ENCODE measurements around the gene BEND5. TPM values are rescaled to one million over a fixed set of nuclear protein-coding genes. Genes with fewer than 3 reads are reported as not detected.

Gene BEND5
- total RNA-seq, 1 donor from 2014 or later: 15.9 TPM

DNA sequence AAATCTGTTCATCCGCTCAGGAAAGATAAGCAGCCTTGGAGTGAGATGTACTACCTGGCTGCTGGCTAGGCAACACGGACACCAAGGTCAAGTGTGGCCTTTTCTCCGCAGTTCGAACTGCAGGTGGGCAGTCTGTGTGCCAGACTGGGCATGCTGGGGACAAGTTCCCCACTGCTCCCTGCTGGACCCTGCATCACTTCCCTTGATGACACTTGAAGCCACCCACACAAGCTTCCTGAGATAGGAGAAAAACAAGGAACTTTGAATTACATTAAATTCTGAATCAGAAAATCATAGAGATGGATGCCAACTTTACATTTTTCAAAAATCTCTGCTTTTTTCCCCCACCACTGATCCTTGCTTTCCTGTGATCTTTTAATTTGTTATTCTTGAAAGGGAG lies 38.3 kb downstream of the BEND5 start:
- Histone ChIP-seq H3K27me3 (no peaks in the 10 kb centered on the region), H3K4me1 (no peaks in the 10 kb centered on the region), H4K20me1 (ENCODE audit: low read depth) (peaks cover 18% of the 10 kb centered on the region), H3F3A (ENCODE audit: low read depth) (no peaks in the 10 kb centered on the region), H3K9ac (no peak overlapping the region), H3K36me3 (peaks cover 7% of the 10 kb centered on the region), H3K4me2 (no peak overlapping the region), H3K27ac (no peak overlapping the region), H2AFZ (replicated peaks) (no peak overlapping the region), H3K9me3 (ENCODE audit: low read depth) (no peaks in the 10 kb centered on the region), H3K79me2 (ENCODE audit: low read depth) (no peaks in the 10 kb centered on the region), H3K4me3 (no peak overlapping the region)
- Mint-ChIP-seq H3K27ac (no peak overlapping the region), H3K9me3 (no peaks in the 10 kb centered on the region), H3K36me3 (peaks cover 42% of the 10 kb centered on the region), H3K27me3 (ENCODE audit: insufficient read depth, low read depth) (no peaks in the 10 kb centered on the region), H3K4me3 (no peak overlapping the region), H3K4me1 (peaks cover 4% of the 10 kb centered on the region)
- TF ChIP-seq EZH2 (IDR thresholded peaks at IDR 0.05): no peak
- TF ChIP-seq EZH2phosphoT487 (IDR thresholded peaks at IDR 0.05): no peak
- TF ChIP-seq, protein P1, sequence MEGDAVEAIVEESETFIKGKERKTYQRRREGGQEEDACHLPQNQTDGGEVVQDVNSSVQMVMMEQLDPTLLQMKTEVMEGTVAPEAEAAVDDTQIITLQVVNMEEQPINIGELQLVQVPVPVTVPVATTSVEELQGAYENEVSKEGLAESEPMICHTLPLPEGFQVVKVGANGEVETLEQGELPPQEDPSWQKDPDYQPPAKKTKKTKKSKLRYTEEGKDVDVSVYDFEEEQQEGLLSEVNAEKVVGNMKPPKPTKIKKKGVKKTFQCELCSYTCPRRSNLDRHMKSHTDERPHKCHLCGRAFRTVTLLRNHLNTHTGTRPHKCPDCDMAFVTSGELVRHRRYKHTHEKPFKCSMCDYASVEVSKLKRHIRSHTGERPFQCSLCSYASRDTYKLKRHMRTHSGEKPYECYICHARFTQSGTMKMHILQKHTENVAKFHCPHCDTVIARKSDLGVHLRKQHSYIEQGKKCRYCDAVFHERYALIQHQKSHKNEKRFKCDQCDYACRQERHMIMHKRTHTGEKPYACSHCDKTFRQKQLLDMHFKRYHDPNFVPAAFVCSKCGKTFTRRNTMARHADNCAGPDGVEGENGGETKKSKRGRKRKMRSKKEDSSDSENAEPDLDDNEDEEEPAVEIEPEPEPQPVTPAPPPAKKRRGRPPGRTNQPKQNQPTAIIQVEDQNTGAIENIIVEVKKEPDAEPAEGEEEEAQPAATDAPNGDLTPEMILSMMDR (IDR thresholded peaks at IDR 0.05): no peak
- no peak for DNase-seq (ENCODE audit: low spot score)

DNA sequence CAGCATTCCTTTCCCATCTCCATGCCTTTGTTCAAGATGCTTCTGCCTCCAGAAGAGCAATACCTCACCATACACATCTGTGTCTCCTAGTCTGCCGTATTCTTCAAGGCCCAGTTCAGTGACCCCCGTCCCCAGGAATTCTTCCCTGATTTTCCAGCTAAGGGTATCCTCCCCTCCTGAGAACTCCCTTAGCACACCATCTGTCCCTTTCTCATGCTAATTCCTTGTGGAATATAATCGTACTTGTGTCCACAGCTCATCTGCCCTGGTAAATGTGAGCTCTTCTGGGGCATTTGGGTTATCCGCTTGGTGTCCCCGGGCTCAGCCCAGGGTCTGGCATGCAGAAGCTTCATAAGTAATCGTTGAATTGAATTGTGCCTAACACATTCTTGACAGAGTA lies 40.9 kb downstream of the BEND5 start:
- Histone ChIP-seq H3F3A (ENCODE audit: low read depth) (no peaks in the 10 kb centered on the region), H3K4me1 (no peaks in the 10 kb centered on the region), H3K79me2 (ENCODE audit: low read depth) (no peaks in the 10 kb centered on the region), H3K9me3 (ENCODE audit: low read depth) (no peaks in the 10 kb centered on the region), H3K27me3 (no peaks in the 10 kb centered on the region), H4K20me1 (ENCODE audit: low read depth) (peaks cover 11% of the 10 kb centered on the region), H3K36me3 (peaks cover 5% of the 10 kb centered on the region), H3K4me3 (no peak overlapping the region), H3K9ac (no peak overlapping the region), H3K27ac (no peak overlapping the region), H3K4me2 (no peak overlapping the region), H2AFZ (replicated peaks) (no peak overlapping the region)
- DNase-seq (ENCODE audit: low spot score): peak; percentile 18
- H3K27ac Mint-ChIP-seq: peak overlapping the region; percentile 80
- H3K36me3 Mint-ChIP-seq: peaks cover 30% of the 10 kb centered on the region
- H3K4me3 Mint-ChIP-seq: no peak overlapping the region
- no peaks in the 10 kb centered on the region for H3K9me3 Mint-ChIP-seq
- H3K4me1 Mint-ChIP-seq: peaks cover 4% of the 10 kb centered on the region
- H3K27me3 Mint-ChIP-seq (ENCODE audit: insufficient read depth, low read depth): no peaks in the 10 kb centered on the region
- TF ChIP-seq EZH2 (IDR thresholded peaks at IDR 0.05): no peak
- no peak for TF ChIP-seq EZH2phosphoT487 (IDR thresholded peaks at IDR 0.05)
- TF ChIP-seq, protein P1 (IDR thresholded peaks at IDR 0.05): no peak

DNA sequence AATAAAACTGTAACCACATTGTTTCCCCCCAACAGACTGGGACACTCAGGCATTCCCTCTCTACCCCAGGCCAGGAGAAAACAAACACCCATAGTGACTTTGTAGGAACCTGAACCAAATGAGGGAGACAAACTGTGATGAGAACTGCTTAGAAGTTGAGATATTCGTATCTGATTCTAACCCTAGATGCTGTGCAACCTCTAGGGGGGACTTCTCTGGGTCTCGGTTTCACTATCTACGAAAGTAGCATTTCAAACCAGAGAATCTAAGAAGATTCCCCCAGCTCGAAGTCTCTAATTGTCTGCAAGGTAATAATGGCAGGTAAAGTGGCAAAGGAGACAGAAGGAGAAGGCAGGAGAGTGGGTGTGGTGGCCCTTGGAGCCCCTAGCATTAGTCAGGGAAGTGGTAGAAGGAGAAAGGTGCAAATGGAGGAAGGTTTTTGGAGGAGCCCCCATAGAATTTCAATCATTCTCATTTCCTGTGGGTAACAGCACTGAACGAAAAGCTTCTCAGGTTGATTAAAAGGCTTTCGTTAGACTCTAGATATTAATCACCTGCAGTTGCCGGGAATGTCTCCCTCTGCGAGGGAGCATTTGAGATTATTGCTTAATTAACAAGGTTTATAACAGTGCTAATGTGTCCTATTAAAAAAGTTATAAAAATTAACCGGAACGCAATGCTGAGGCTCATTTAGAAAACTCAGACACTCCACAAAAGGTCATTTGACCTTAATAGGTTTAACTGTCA lies 46.4 kb downstream of the BEND5 start:
- TF ChIP-seq, protein P1 (IDR thresholded peaks at IDR 0.05): no peak
- TF ChIP-seq EZH2phosphoT487 (IDR thresholded peaks at IDR 0.05) (no peak), EZH2 (IDR thresholded peaks at IDR 0.05) (no peak)
- no peaks in the 10 kb centered on the region for H3K36me3 ChIP-seq
- no peak overlapping the region for H3K27ac Mint-ChIP-seq

More for the DNA sequence above, 46.4 kb downstream of the BEND5 start:
- DNase-seq (ENCODE audit: low spot score): no peak
- no peaks in the 10 kb centered on the region for H3K4me1 ChIP-seq
- H3K9me3 ChIP-seq (ENCODE audit: low read depth): no peaks in the 10 kb centered on the region
- no peak overlapping the region for H3K27ac ChIP-seq
- H3K9ac ChIP-seq: no peak overlapping the region
- Mint-ChIP-seq H3K36me3 (peaks cover 19% of the 10 kb centered on the region), H3K9me3 (no peaks in the 10 kb centered on the region), H3K4me3 (no peak overlapping the region), H3K4me1 (no peaks in the 10 kb centered on the region), H3K27me3 (ENCODE audit: insufficient read depth, low read depth) (no peaks in the 10 kb centered on the region)
- peaks cover 12% of the 10 kb centered on the region for H4K20me1 ChIP-seq (ENCODE audit: low read depth)
- no peaks in the 10 kb centered on the region for H3F3A ChIP-seq (ENCODE audit: low read depth)
- H3K4me3 ChIP-seq: no peak overlapping the region
- H3K4me2 ChIP-seq: no peak overlapping the region
- no peaks in the 10 kb centered on the region for H3K79me2 ChIP-seq (ENCODE audit: low read depth)
- no peaks in the 10 kb centered on the region for H3K27me3 ChIP-seq
- no peak overlapping the region for H2AFZ ChIP-seq (replicated peaks)
